Liver (tissue), 9 donors: Measurements from ENCODE around the gene ANXA9. TPM values are rescaled to one million over a fixed set of nuclear protein-coding genes. Genes with fewer than 3 reads are reported as not detected.

Source experiments
- DNase-seq: peaks from one replicate; pipeline ENCODE4 v3.0.0-alpha.2; 2017; ENCODE audit warnings: low spot score
- H3K27ac ChIP-seq, 2 donors: one replicate each; pipeline ENCODE4 v1.7.0; 2013; ENCODE audit warnings: inconsistent platforms in 2 of 2, low read length in 2 of 2, control low read depth in 1 of 2, low read depth in 1 of 2, mild to moderate bottlenecking in 1 of 2
- H3K27me3 ChIP-seq, 4 donors: one replicate each; pipeline versions ENCODE4 v1.6.1 to v1.7.0; 2013; ENCODE audit warnings: low read length in 3 of 4, inconsistent platforms in 1 of 4, mild to moderate bottlenecking in 1 of 4, moderate library complexity in 1 of 4; ENCODE audit not compliant: control insufficient read depth in 4 of 4, insufficient read depth in 4 of 4
- H3K36me3 ChIP-seq, 4 donors: one replicate each; pipeline versions ENCODE4 v1.6.1 to v1.7.0; 2013; ENCODE audit warnings: low read length in 3 of 4, mild to moderate bottlenecking in 3 of 4, low read depth in 1 of 4, moderate library complexity in 1 of 4; ENCODE audit not compliant: control insufficient read depth in 4 of 4, insufficient read depth in 3 of 4
- H3K4me1 ChIP-seq, 4 donors: one replicate each; pipeline versions ENCODE4 v1.6.1 to v1.7.0; 2013; ENCODE audit warnings: low read length in 3 of 4, mild to moderate bottlenecking in 3 of 4, moderate library complexity in 1 of 4; ENCODE audit not compliant: control insufficient read depth in 4 of 4, insufficient read depth in 4 of 4
- H3K4me3 ChIP-seq, 3 donors: one replicate each; pipeline versions ENCODE4 v1.6.1 to v1.7.0; 2013; ENCODE audit warnings: low read length in 3 of 3, control low read depth in 1 of 3, low read depth in 1 of 3, mild to moderate bottlenecking in 1 of 3
- H3K9ac ChIP-seq, 2 donors: one replicate each; pipeline ENCODE4 v1.7.0; 2013; ENCODE audit warnings: low read length in 2 of 2, mild to moderate bottlenecking in 2 of 2, moderate library complexity in 2 of 2, control low read depth in 1 of 2, low read depth in 1 of 2
- H3K9me3 ChIP-seq, 4 donors: one replicate each; pipeline versions ENCODE4 v1.6.1 to v1.7.0; 2013; ENCODE audit warnings: low read length in 3 of 4; ENCODE audit not compliant: control insufficient read depth in 4 of 4
- ATF3 ChIP-seq: IDR thresholded peaks from 2 replicates; pipeline ENCODE4 v1.6.1; 2016; ENCODE audit warnings: antibody characterized with exemption
- CTCF ChIP-seq: fragments of 150-350 bp; IDR thresholded peaks from 2 replicates; pipeline ENCODE4 v1.5.1; 2017; ENCODE audit warnings: improper control_type of control experiment, low read depth, low read length; ENCODE audit not compliant: missing input control
- EGR1 ChIP-seq, 2 donors: IDR thresholded peaks; 2 replicates each; pipeline ENCODE4 v1.6.1; 2016 to 2018; ENCODE audit warnings: antibody characterized with exemption in 2 of 2, low read depth in 2 of 2
- FOXA1 ChIP-seq: IDR thresholded peaks from 2 replicates; pipeline ENCODE4 v1.6.1; 2016; ENCODE audit warnings: antibody characterized with exemption
- FOXA2 ChIP-seq: IDR thresholded peaks from 2 replicates; pipeline ENCODE4 v1.6.1; 2016; ENCODE audit warnings: antibody characterized with exemption
- GABPA ChIP-seq, 2 donors: IDR thresholded peaks in 1 of 2; conservative IDR thresholded peaks in 1 of 2; 2 replicates each; pipeline ENCODE4 v1.6.1; 2016; ENCODE audit warnings: antibody characterized with exemption in 2 of 2, mild to moderate bottlenecking in 1 of 2, moderate library complexity in 1 of 2
- HNF4A ChIP-seq, 2 donors: conservative IDR thresholded peaks; 2 replicates each; pipeline ENCODE4 v1.6.1; 2016; ENCODE audit warnings: antibody characterized with exemption in 2 of 2, mild to moderate bottlenecking in 2 of 2
- HNF4G ChIP-seq: IDR thresholded peaks from 2 replicates; pipeline ENCODE4 v1.6.1; 2016; ENCODE audit warnings: antibody characterized with exemption
- JUND ChIP-seq, 2 donors: IDR thresholded peaks; 2 replicates each; pipeline ENCODE4 v1.6.1; 2016; ENCODE audit warnings: antibody characterized with exemption in 2 of 2
- MAX ChIP-seq: IDR thresholded peaks from 2 replicates; pipeline ENCODE4 v1.6.1; 2016; ENCODE audit warnings: antibody characterized with exemption
- NR2F2 ChIP-seq: IDR thresholded peaks from 2 replicates; pipeline ENCODE4 v1.6.1; 2016; ENCODE audit warnings: antibody characterized with exemption
- RAD21 ChIP-seq, 2 donors: IDR thresholded peaks; 2 replicates each; pipeline ENCODE4 v1.6.1; 2016; ENCODE audit warnings: antibody characterized with exemption in 2 of 2, mild to moderate bottlenecking in 2 of 2
- REST ChIP-seq: IDR thresholded peaks from 2 replicates; pipeline ENCODE4 v1.6.1; 2016; ENCODE audit warnings: antibody characterized with exemption, mild to moderate bottlenecking
- RXRA ChIP-seq, 2 donors: IDR thresholded peaks; 2 replicates each; pipeline ENCODE4 v1.6.1; 2017 to 2018; ENCODE audit warnings: antibody characterized with exemption in 2 of 2, mild to moderate bottlenecking in 1 of 2
- SP1 ChIP-seq: IDR thresholded peaks from 2 replicates; pipeline ENCODE4 v1.6.1; 2018; ENCODE audit warnings: antibody characterized with exemption, mild to moderate bottlenecking
- TAF1 ChIP-seq: conservative IDR thresholded peaks from 2 replicates; pipeline ENCODE4 v1.6.1; 2016; ENCODE audit warnings: antibody characterized with exemption, mild to moderate bottlenecking
- YY1 ChIP-seq: IDR thresholded peaks from 2 replicates; pipeline ENCODE4 v1.6.1; 2016; ENCODE audit warnings: antibody characterized with exemption, mild to moderate bottlenecking
- ZBTB33 ChIP-seq: IDR thresholded peaks from 2 replicates; pipeline ENCODE4 v1.6.1; 2016; ENCODE audit warnings: antibody characterized with exemption
- WGBS: extraction: QIAGEN DNeasy Blood & Tissue Kit; methylation state at CpG from one replicate; pipeline ENCODE4 v1.1.7; 2013; 5-methylcytosine and 5-hydroxymethylcytosine counted together
- polyA plus RNA-seq, 2 donors: library from polyadenylated mRNA; stranded (reverse) in 1 of 2; unstranded in 1 of 2; fragments of 200-250 nt in 1 of 2; fragments of >200 nt in 1 of 2; fragmentation: Nextera tagmentation in 1 of 2; extraction: Ambion mirVana in 1 of 2; gene quantifications; one replicate each; pipeline versions ENCODE4 v1.2.1 to v1.2.3, GENCODE V29; 2013 to 2015
- total RNA-seq, 2 donors: library from RNA; depleted of rRNA; stranded (reverse); fragments of >200 nt; gene quantifications; one replicate each; pipeline ENCODE4 v1.2.3, GENCODE V29; 2014
- donor health status: healthy.
- donor health status: healthy.
- donor health status: healthy.
- donor health status: healthy.
- donor health status: healthy.

Gene ANXA9
- total and polyA plus RNA-seq, 4 donors, result 7.5 to 24.0 (median 17.0) TPM

- H3K4me3 ChIP-seq, result no peak overlapping the region
- no peaks in the 10 kb centered on the region for H3K27me3 ChIP-seq
- H3K9ac ChIP-seq, result no peak overlapping the region
- peaks cover 7 to 55% (median 42%) of the 10 kb centered on the region in 4 donors for H3K4me1 ChIP-seq
- no peak for DNase-seq
- peak overlapping the region; percentile 3 to 53 for H3K27ac ChIP-seq
- no peak for TF ChIP-seq ZBTB33
- no peak for TF ChIP-seq FOXA2
- TF ChIP-seq FOXA1, result no peak
- TF ChIP-seq ATF3, result no peak
- TF ChIP-seq REST, result no peak
- TF ChIP-seq TAF1, result no peak
- TF ChIP-seq SP1, result no peak
- no peak for TF ChIP-seq HNF4G
- no peak for TF ChIP-seq MAX
- no peak for TF ChIP-seq RAD21 (IDR thresholded peaks at IDR 0.05)
- no peak for TF ChIP-seq YY1
- TF ChIP-seq HNF4A (conservative IDR thresholded peaks at IDR 0.05), result no peak
- no peak for TF ChIP-seq RXRA (IDR thresholded peaks at IDR 0.05)
- no peak for TF ChIP-seq EGR1 (IDR thresholded peaks at IDR 0.05; ENCODE audit: low read depth in 2 of 2)
- H3K36me3 ChIP-seq, result peaks cover 18 to 44% (median 38%) of the 10 kb centered on the region in 4 donors
- H3K9me3 ChIP-seq, result no peaks in the 10 kb centered on the region
- 61% methylated on average over 3 of the region's 3 CpGs for WGBS
Observed at GRCh38 chr1:150969626-150970025, 12.5 kb upstream of the ANXA9 start.

GRCh38 chr1:150970808-150971582 is 11.1 kb upstream of the ANXA9 start:
- DNase-seq, result peak; percentile 76
- H3K4me3 ChIP-seq, result peak overlapping the region; percentile 31 to 86 (median 45)
- no peaks in the 10 kb centered on the region for H3K9me3 ChIP-seq
- H3K36me3 ChIP-seq, result peaks cover 16 to 31% (median 28%) of the 10 kb centered on the region in 4 donors
- 21% methylated on average over 11 of the region's 11 CpGs for WGBS
- H3K9ac ChIP-seq, result no peak overlapping the region
- peaks cover 7 to 59% (median 43%) of the 10 kb centered on the region in 4 donors for H3K4me1 ChIP-seq
- peak overlapping the region; percentile 89 to 90 for H3K27ac ChIP-seq
- H3K27me3 ChIP-seq, result no peaks in the 10 kb centered on the region
- peak; percentile 99 to 100 for TF ChIP-seq HNF4A (conservative IDR thresholded peaks at IDR 0.05)
- TF ChIP-seq JUND (IDR thresholded peaks at IDR 0.05), result peak; percentile 88 to 96
- peak; percentile 68 for TF ChIP-seq FOXA1
- TF ChIP-seq FOXA2, result peak; percentile 65
- TF ChIP-seq REST, result peak; percentile 80
- peak in 1 of 2 donors; percentile 63 for TF ChIP-seq EGR1 (IDR thresholded peaks at IDR 0.05; ENCODE audit: low read depth in 2 of 2)
- peak; percentile 98 for TF ChIP-seq NR2F2
- TF ChIP-seq SP1, result peak; percentile 97
- TF ChIP-seq GABPA (IDR thresholded peaks at IDR 0.05 in 1 of 2, conservative IDR thresholded peaks at IDR 0.05 in 1 of 2), result peak in 1 of 2 donors; percentile 66
- peak; percentile 100 for TF ChIP-seq RXRA (IDR thresholded peaks at IDR 0.05)
- TF ChIP-seq CTCF, result no peak
- TF ChIP-seq TAF1, result no peak
- no peak for TF ChIP-seq YY1
